HepG2 (cell line): ENCODE data around the gene ANKMY2. TPM values are rescaled to one million over a fixed set of nuclear protein-coding genes. Genes with fewer than 3 reads are reported as not detected.

Source experiments
- ATAC-seq: fragments of 200-7000 bp; cut with Tn5 transposase; 3 replicates; pipeline ENCODE4 v1.9.1; 2020; ENCODE audit warnings: mild to moderate bottlenecking, moderate library complexity
- BruUV-seq: library from RNA; stranded (reverse); fragments of 400-500 nt; replicated peaks from 2 replicates; lab custom pipeline; 2021; lab: Mats Ljungman, UMichigan
- CTCF ChIA-PET: fragments of 300-600 bp; formaldehyde crosslinking; extraction: SDS; loops from one replicate; lab custom pipeline; 2021; ENCODE audit warnings: low total read pairs, inconsistent platforms, low intra/inter-chr PET ratio; lab: Yijun Ruan, JAX
- POLR2A ChIA-PET: fragments of 350-600 bp; sonication (Branson Sonifier 250); formaldehyde crosslinking; loops from one replicate; lab custom pipeline; 2020; ENCODE audit warnings: antibody characterized with exemption, inconsistent platforms; lab: Yijun Ruan, JAX
- DNase-seq: peaks from one replicate; pipeline ENCODE4 v3.0.0-alpha.2; 2015; ENCODE audit warnings: low spot score
- FAIRE-seq: peaks from 3 replicates; lab custom pipeline; 2011; peaks lifted over from hg19 to GRCh38; lab: Jason Lieb, UNC
- H2AFZ ChIP-seq: one replicate; pipeline ENCODE4 v1.6.1; 2011; ENCODE audit warnings: low read length, inconsistent platforms
- H3K27ac ChIP-seq: fragments of 300-600 bp; 3 replicates; pipeline ENCODE4 v1.8.0; 2011; ENCODE audit warnings: mixed run types, mild to moderate bottlenecking, mixed read lengths, low read length, inconsistent platforms; ENCODE audit not compliant: insufficient read depth; ENCODE audit errors: extremely low read length
- H3K27me3 ChIP-seq, 2 experiments: fragments of 200-600 bp in 1 of 2; 2 replicates in 1 of 2; 3 replicates in 1 of 2; pipeline versions ENCODE4 v1.6.0 to v1.8.0; 2011; ENCODE audit warnings: low read length in 2 of 2, mild to moderate bottlenecking in 2 of 2, moderate library complexity in 2 of 2, inconsistent platforms in 1 of 2; ENCODE audit not compliant: insufficient read depth in 2 of 2, control insufficient read depth in 1 of 2
- H3K36me3 ChIP-seq, 2 experiments: fragments of 200-600 bp in 1 of 2; replicated peaks in 1 of 2; 2 replicates in 1 of 2; 3 replicates in 1 of 2; pipeline versions ENCODE4 v1.5.1 to v1.8.0; 2011; ENCODE audit warnings: low read length in 2 of 2, inconsistent platforms in 1 of 2; ENCODE audit not compliant: insufficient read depth in 2 of 2, control insufficient read depth in 1 of 2
- H3K4me1 ChIP-seq: 2 replicates; pipeline ENCODE4 v1.5.1; 2012; ENCODE audit warnings: low read length, inconsistent platforms; ENCODE audit not compliant: insufficient read depth
- H3K4me2 ChIP-seq: 2 replicates; pipeline ENCODE4 v1.6.0; 2011; ENCODE audit warnings: low read depth, low read length, inconsistent platforms
- H3K4me3 ChIP-seq, 3 experiments: fragments of 200-600 bp in 1 of 3; sonication (generic), shearing (Covaris generic) in 1 of 3; replicated peaks in 1 of 3; 2 replicates each; pipeline ENCODE4 v1.5.1; 2011 to 2016; ENCODE audit warnings: low read length in 3 of 3, inconsistent platforms in 2 of 3, low read depth in 2 of 3, mild to moderate bottlenecking in 2 of 3, control low read depth in 1 of 3, mixed read lengths in 1 of 3; ENCODE audit not compliant: insufficient read depth in 1 of 3
- H3K79me2 ChIP-seq: one replicate; pipeline ENCODE4 v1.6.1; 2011; ENCODE audit warnings: low read length, inconsistent platforms; ENCODE audit not compliant: insufficient read depth
- H3K9ac ChIP-seq: 2 replicates; pipeline ENCODE4 v1.6.0; 2011; ENCODE audit warnings: mild to moderate bottlenecking, low read depth, low read length, inconsistent platforms; ENCODE audit not compliant: insufficient read depth
- H3K9me3 ChIP-seq: 2 replicates; pipeline ENCODE4 v1.5.1; 2012; ENCODE audit warnings: mild to moderate bottlenecking, low read length
- H4K20me1 ChIP-seq: 2 replicates; pipeline ENCODE4 v1.6.0; 2011; ENCODE audit warnings: inconsistent platforms, mild to moderate bottlenecking, low read length, moderate library complexity; ENCODE audit not compliant: insufficient read depth
- ADNP ChIP-seq: sonication (generic); formaldehyde crosslinking; IDR thresholded peaks from 2 replicates; pipeline ENCODE4 v1.4.0; 2020; ENCODE audit warnings: missing genetic modification reagents
- PAXIP1 ChIP-seq: sonication (generic); formaldehyde crosslinking; conservative IDR thresholded peaks from 2 replicates; pipeline ENCODE4 v1.4.0; 2020; ENCODE audit warnings: mild to moderate bottlenecking, missing genetic modification reagents, moderate library complexity
- THYN1 ChIP-seq: sonication (generic); formaldehyde crosslinking; IDR thresholded peaks from 2 replicates; pipeline ENCODE4 v1.8.1; 2023; ENCODE audit warnings: low read depth, mild to moderate bottlenecking, moderate library complexity, missing genetic modification reagents, borderline replicate concordance
- WGBS: methylation state at CpG from one replicate; pipeline ENCODE4 v1.1.6; 2017; ENCODE audit warnings: low lambda C conversion rate; 5-methylcytosine and 5-hydroxymethylcytosine counted together
- in situ Hi-C: cut with HindIII; loops from 2 replicates; pipeline ENCODE4 v1.10.0; 2017; ENCODE audit warnings: low pct_unique_long_range_greater_than_20kb; ENCODE audit not compliant: extremely low pct_ligation_motif_present
- intact Hi-C: fragments of 100-400 bp; cut with micrococcal nuclease; formaldehyde crosslinking; loops from one replicate; pipeline ENCODE4 v1.10.0; 2022; ENCODE audit not compliant: unreplicated experiment
- polyA plus RNA-seq, 8 experiments: library from polyadenylated mRNA; depleted of rRNA in 3 of 8; stranded (reverse) in 7 of 8; unstranded in 1 of 8; fragments of >200 nt; fragmentation: Illumina TruSeq in 4 of 8; extraction: Trizol in 4 of 8; gene quantifications; 2 replicates each; pipeline versions ENCODE4 v1.2.1 to v1.2.3, GENCODE V29; 2011 to 2016; ENCODE audit warnings: low read depth in 4 of 8, missing spikeins in 1 of 8, mixed read lengths in 1 of 8; ENCODE audit not compliant: insufficient read depth in 1 of 8
- total RNA-seq, 5 experiments: library from RNA; depleted of rRNA; stranded (reverse); fragments of >200 nt; fragmentation: Illumina TruSeq; extraction: Trizol; gene quantifications; 2 replicates each; pipeline ENCODE4 v1.2.3, GENCODE V29; 2016; ENCODE audit warnings: low read depth in 1 of 5

The ANKMY2 gene
- total and polyA plus RNA-seq, 2 of the 13 experiments (the other 11 are each of a cell fraction or from before 2014, with no cell fraction given) = 12.2 to 21.6 TPM

GRCh38 chr7:16636555-16637101 lies 8.9 kb downstream of the ANKMY2 start:
- CTCF ChIA-PET = no interaction called here
- H3K9ac ChIP-seq = no peak overlapping the region
- no peaks in the 10 kb centered on the region for H3K9me3 ChIP-seq
- in situ Hi-C loops (no loop called here), intact Hi-C loops (no loop called here)
- POLR2A ChIA-PET = interaction anchor here (1.5 kb wide), 1 partner anchor 9 kb away, joined by 3 read pairs; the partner anchor contains the start of genes ANKMY2 and BZW2
- ATAC-seq (no peak), FAIRE-seq (no peak), DNase-seq (no peak)
- H3K36me3 ChIP-seq = peaks cover 0 to 19% of the 10 kb centered on the region in 2 experiments; a peak in 2 of 5 replicates
- no peak overlapping the region for H2AFZ ChIP-seq
- H4K20me1 ChIP-seq = no peaks in the 10 kb centered on the region
- H3K4me2 ChIP-seq = no peak overlapping the region
- peaks cover 16% of the 10 kb centered on the region; the same call in 1 of the 2 replicates for H3K4me1 ChIP-seq
- WGBS = 96% methylated on average over 1 of the region's 1 CpG
- H3K27ac ChIP-seq = no peak overlapping the region
- no peak overlapping the region for H3K4me3 ChIP-seq
- no TSS peak for BruUV-seq
- peaks cover 5% of the 10 kb centered on the region for H3K79me2 ChIP-seq
- H3K27me3 ChIP-seq = no peaks in the 10 kb centered on the region
- no peak for TF ChIP-seq THYN1 (CRISPR knock-in tag)
- TF ChIP-seq PAXIP1 (CRISPR knock-in tag) = 0 out of 2 replicates have a peak, but pooled peaks have one; percentile 13
- TF ChIP-seq ADNP (CRISPR knock-in tag) = no peak
